ENCODE measurements around the gene TTC17. TPM values are rescaled to one million over a fixed set of nuclear protein-coding genes. Genes with fewer than 3 reads are reported as not detected.

TTC17 gene
- total RNA-seq, 1 donor from 2014 or later, result 183 TPM

DNA sequence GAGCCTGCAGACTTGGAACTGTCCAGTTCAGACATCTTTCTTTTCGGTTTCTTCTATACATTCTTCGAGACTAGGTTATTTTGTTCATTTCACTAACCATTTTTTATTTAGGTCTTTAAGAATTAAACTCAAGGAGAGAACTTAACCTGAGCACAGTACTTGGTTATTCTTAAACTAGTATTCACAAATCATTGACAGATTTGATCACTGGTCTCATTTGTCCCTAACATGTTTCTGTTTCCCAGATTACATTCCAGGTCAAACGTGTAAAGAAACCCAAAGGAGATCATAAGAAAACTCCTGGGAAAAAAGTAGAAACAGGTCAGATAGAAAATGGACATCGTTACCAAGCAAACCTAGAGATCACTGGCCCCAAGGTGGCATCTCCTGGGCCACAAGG lies 85.1 kb downstream of the TTC17 start:
- peaks cover 23% of the 10 kb centered on the region for H3K36me3 ChIP-seq
- H3K9me3 Mint-ChIP-seq, result no peaks in the 10 kb centered on the region
- DNase-seq (ENCODE audit: low spot score), result no peak
- H2AFZ ChIP-seq (replicated peaks), result no peak overlapping the region
- H3K27me3 ChIP-seq, result no peaks in the 10 kb centered on the region
- no peak overlapping the region for H3K27ac Mint-ChIP-seq
- H3K27ac ChIP-seq, result no peak overlapping the region
- no peaks in the 10 kb centered on the region for H3F3A ChIP-seq (ENCODE audit: low read depth)
- H3K27me3 Mint-ChIP-seq (ENCODE audit: insufficient read depth, low read depth), result peaks cover 2% of the 10 kb centered on the region
- TF ChIP-seq EZH2 (IDR thresholded peaks at IDR 0.05), result no peak
- TF ChIP-seq EZH2phosphoT487 (IDR thresholded peaks at IDR 0.05), result no peak
- TF ChIP-seq, protein P1, sequence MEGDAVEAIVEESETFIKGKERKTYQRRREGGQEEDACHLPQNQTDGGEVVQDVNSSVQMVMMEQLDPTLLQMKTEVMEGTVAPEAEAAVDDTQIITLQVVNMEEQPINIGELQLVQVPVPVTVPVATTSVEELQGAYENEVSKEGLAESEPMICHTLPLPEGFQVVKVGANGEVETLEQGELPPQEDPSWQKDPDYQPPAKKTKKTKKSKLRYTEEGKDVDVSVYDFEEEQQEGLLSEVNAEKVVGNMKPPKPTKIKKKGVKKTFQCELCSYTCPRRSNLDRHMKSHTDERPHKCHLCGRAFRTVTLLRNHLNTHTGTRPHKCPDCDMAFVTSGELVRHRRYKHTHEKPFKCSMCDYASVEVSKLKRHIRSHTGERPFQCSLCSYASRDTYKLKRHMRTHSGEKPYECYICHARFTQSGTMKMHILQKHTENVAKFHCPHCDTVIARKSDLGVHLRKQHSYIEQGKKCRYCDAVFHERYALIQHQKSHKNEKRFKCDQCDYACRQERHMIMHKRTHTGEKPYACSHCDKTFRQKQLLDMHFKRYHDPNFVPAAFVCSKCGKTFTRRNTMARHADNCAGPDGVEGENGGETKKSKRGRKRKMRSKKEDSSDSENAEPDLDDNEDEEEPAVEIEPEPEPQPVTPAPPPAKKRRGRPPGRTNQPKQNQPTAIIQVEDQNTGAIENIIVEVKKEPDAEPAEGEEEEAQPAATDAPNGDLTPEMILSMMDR (IDR thresholded peaks at IDR 0.05), result no peak
- H3K4me2 ChIP-seq, result no peak overlapping the region
- no peaks in the 10 kb centered on the region for H4K20me1 ChIP-seq (ENCODE audit: low read depth)
- H3K9ac ChIP-seq, result no peak overlapping the region
- H3K36me3 Mint-ChIP-seq, result peaks cover 47% of the 10 kb centered on the region
- no peak overlapping the region for H3K4me3 ChIP-seq
- H3K4me1 Mint-ChIP-seq, result peaks cover 6% of the 10 kb centered on the region
- H3K79me2 ChIP-seq (ENCODE audit: low read depth), result no peaks in the 10 kb centered on the region
- no peak overlapping the region for H3K4me3 Mint-ChIP-seq
- no peaks in the 10 kb centered on the region for H3K9me3 ChIP-seq (ENCODE audit: low read depth)
- peaks cover 2% of the 10 kb centered on the region for H3K4me1 ChIP-seq

DNA sequence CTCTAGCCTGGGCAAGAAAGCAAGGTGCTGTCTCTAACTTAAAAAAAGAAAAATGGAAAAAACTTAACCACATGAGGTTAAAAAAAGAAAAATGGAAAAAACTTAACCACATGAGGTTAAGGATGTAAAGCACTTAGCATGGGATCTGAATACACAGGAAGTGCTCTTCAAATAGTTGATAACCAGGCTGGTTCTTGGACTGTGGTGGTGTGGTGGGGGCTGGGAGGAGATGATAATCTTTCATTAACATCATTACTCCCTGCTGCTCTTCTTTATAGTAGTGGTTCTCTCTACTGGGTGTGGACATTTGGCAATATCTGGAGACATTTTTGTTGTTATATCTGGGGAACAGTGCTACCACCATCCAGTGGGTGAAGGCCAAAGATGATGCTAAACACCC lies 88.4 kb downstream of the TTC17 start:
- Histone ChIP-seq H3K4me3 (no peak overlapping the region), H3K9ac (no peak overlapping the region), H3K27me3 (no peaks in the 10 kb centered on the region), H3K36me3 (peaks cover 31% of the 10 kb centered on the region), H2AFZ (replicated peaks) (no peak overlapping the region), H3F3A (ENCODE audit: low read depth) (no peaks in the 10 kb centered on the region), H3K27ac (no peak overlapping the region), H3K4me1 (peaks cover 13% of the 10 kb centered on the region), H3K9me3 (ENCODE audit: low read depth) (no peaks in the 10 kb centered on the region), H3K4me2 (no peak overlapping the region), H4K20me1 (ENCODE audit: low read depth) (no peaks in the 10 kb centered on the region), H3K79me2 (ENCODE audit: low read depth) (no peaks in the 10 kb centered on the region)
- TF ChIP-seq EZH2 (IDR thresholded peaks at IDR 0.05) (no peak), EZH2phosphoT487 (IDR thresholded peaks at IDR 0.05) (no peak)
- TF ChIP-seq, protein P1 (IDR thresholded peaks at IDR 0.05), result no peak
- Mint-ChIP-seq H3K9me3 (no peaks in the 10 kb centered on the region), H3K27me3 (ENCODE audit: insufficient read depth, low read depth) (peaks cover 2% of the 10 kb centered on the region), H3K4me3 (no peak overlapping the region), H3K4me1 (peaks cover 18% of the 10 kb centered on the region), H3K27ac (no peak overlapping the region), H3K36me3 (peaks cover 57% of the 10 kb centered on the region)
- no peak for DNase-seq (ENCODE audit: low spot score)

DNA sequence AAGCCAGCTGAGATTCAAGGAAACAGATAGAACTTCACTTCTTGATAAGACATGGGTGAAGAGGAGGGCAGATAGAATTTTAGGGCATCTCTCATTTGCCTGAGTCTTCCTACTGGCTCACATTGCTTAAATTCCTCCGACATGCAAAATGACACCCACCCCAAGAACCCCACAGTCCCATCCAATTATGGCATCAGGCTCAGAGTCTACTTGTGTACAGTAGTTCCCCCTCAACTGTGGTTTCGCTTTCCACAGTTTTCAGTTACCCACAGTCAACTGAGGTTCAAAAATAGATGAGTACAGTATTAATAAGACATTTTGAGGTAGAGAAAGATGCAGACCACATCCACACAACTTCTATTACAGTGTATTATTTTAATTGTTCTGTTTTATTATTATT lies 99.8 kb downstream of the TTC17 start:
- no peak for DNase-seq (ENCODE audit: low spot score)
- no peak overlapping the region for H3K27ac Mint-ChIP-seq
- peaks cover 46% of the 10 kb centered on the region for H3K36me3 Mint-ChIP-seq
- TF ChIP-seq EZH2 (IDR thresholded peaks at IDR 0.05) (no peak), EZH2phosphoT487 (IDR thresholded peaks at IDR 0.05) (no peak)
- TF ChIP-seq, protein P1 (IDR thresholded peaks at IDR 0.05), result no peak
- no peaks in the 10 kb centered on the region for H3K9me3 Mint-ChIP-seq
- H4K20me1 ChIP-seq (ENCODE audit: low read depth), result no peaks in the 10 kb centered on the region
- no peak overlapping the region for H3K27ac ChIP-seq
- peaks cover 28% of the 10 kb centered on the region for H3K36me3 ChIP-seq
- no peaks in the 10 kb centered on the region for H3K9me3 ChIP-seq (ENCODE audit: low read depth)
- no peaks in the 10 kb centered on the region for H3K4me1 ChIP-seq
- no peaks in the 10 kb centered on the region for H3K4me1 Mint-ChIP-seq
- no peak overlapping the region for H3K4me3 ChIP-seq
- no peak overlapping the region for H2AFZ ChIP-seq (replicated peaks)
- no peaks in the 10 kb centered on the region for H3K27me3 ChIP-seq
- no peak overlapping the region for H3K9ac ChIP-seq
- no peaks in the 10 kb centered on the region for H3K27me3 Mint-ChIP-seq (ENCODE audit: insufficient read depth, low read depth)
- no peaks in the 10 kb centered on the region for H3K79me2 ChIP-seq (ENCODE audit: low read depth)
- H3K4me2 ChIP-seq, result no peak overlapping the region
- no peak overlapping the region for H3K4me3 Mint-ChIP-seq
- H3F3A ChIP-seq (ENCODE audit: low read depth), result no peaks in the 10 kb centered on the region
